HL-60/S4 treated with retinoic acid at 250 ng/mL for 4 days and 3 days (cell line): ENCODE results near the gene LARP7.
"Not testable (repeated sequence)": the region's sequence is repeated elsewhere in the genome, so short reads cannot be mapped to it uniquely, and the experiment has no call there.

Experiments
- in situ Hi-C: fragments of 300-500 bp; cut with MboI; formaldehyde crosslinking; loops from 2 replicates; pipeline ENCODE4 v1.7.0; 2022; ENCODE audit warnings: low sequenced_read_pairs

The LARP7 gene

DNA sequence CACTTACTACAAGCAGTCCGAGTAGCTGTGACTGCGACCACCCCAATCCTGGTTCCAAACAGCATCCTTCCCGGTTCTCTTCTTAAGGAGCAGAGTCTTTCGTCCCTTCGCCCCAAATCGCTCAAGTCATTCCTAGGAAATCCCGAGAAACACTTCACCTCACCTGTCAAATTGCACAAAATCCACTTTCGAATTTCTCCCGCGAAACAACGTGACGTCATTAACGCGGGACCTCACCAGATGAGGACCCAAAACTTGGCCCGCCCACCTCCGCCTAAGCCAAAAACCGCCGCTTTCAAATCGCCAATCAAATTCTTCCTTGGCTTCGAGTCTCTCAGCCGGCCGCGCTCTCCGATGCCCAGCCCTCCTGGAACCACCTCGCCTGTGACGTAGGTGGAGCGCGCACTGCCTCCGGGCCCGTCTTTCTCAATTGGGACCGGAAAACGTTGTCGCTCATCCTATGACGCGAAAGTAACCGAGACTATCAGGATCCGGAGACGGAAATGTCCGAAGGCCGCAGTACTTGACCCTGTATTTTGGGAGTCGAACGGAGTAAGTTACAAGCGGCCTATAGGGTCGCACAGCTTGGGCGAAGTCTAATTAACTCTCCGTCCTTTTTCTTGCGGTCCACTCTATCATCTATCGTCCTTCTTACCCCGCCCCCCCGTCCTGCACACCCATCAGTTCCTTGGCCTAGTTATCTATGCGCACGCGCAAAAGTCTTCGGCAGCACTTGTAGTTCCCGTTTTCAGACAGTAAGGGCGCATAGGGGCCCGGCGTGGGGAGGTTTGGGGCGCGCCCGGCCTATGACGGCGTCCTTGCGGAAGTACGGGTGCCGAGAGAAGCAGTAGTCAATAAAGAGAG lies at the start of gene LARP7, which contains the start of gene ZGRF1:
LARP7 (plus strand) TSS at position 456 of the 864 bp plus-strand sequence. CDS start 7,527 bp downstream, outside the sequence.
ZGRF1 (minus strand) TSS at position 222 of the 864 bp plus-strand sequence. CDS start 3,733 bp downstream, outside the sequence.
- in situ Hi-C loops = no loop called here

DNA sequence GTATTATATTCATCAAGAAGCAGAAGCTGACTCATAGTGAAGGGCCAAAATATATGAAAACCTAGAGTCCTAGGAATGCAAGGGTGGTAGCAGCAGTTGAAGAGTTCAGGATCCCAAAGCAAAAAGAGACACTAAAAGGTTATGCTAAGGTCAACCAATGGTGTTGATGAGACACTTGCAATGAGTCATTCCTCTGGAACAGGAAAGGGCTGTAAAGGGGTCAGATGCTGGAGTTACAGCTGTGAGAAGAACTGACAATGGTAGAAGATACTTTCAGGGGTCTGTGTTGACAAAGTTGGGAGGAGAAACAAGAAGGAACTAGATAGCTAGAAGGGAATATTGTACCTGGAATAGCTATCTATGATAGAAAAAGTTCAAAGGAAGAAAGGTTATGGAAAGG lies 47.7 kb upstream of the LARP7 start:
- in situ Hi-C loops = no loop called here

DNA sequence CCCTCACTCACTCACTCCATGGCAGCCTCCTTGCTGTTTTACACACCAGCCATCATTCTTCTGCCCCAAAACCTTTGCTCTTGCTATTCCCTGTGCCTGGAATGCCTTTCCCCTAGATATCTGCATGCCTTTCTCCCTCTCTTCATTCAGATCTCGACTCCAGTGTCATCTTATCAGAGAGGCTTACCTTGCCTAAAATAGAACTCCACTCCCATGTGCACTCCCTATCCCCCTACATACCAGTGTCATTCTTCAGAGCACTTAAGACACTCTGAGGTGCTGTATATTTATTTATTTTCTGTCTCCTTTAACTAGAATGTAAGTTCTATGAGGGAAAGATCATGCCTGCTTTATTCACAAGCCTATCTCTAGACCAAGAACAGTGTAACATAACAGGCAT lies 45.4 kb upstream of the LARP7 start:
- in situ Hi-C loops = no loop called here

DNA sequence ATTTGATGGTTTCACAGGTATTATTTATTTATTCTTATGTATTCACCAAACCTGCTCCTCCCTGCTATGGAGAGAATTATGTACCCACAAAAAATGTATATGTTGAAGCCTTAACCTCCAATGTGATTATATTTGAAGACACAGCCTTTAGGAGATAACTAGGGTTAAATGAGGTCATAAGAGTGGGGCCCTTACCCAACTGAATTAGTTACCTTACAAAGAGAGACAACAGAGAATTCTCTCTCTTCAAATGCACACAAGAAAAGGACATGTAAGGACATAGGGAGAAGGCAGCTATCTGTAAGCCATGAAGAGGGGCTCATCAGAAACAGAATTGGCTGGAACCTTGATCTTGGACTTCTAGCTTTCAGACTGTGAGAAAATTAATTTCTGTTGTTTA lies 44.2 kb upstream of the LARP7 start:
- in situ Hi-C loops = no loop called here

DNA sequence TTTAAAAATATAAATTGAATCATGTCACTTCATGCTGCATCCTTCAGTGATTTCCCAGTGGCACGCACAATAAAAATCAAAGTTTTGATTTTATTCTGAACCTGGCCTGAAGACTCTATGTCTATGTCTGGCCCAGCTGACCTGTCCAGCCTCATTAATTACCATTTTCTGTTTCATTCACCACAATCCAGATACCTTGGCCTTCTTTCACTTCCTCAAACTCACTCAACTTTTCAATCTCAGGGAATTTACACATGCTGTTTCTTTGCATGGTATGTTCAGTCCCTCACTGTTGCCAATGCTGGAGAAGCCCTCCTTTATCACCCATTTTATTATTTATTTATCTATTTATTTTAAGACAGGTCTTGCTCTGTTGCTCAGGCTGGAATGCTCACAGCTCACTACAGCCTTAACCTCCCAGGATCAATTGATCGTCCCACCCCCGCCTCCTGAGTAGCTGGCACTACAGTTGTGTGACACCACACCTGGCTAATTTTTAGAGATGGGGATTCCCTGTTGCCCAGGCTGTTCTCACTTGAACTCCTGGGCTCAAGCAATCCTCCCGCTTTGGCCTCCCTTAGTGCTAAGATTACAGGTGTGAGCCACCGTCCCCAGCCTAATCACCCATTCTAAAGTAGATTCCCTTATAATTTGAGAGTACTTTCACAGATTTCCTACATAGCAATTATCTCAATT lies 43.4 kb upstream of the LARP7 start:
- in situ Hi-C loops = no loop called here

DNA sequence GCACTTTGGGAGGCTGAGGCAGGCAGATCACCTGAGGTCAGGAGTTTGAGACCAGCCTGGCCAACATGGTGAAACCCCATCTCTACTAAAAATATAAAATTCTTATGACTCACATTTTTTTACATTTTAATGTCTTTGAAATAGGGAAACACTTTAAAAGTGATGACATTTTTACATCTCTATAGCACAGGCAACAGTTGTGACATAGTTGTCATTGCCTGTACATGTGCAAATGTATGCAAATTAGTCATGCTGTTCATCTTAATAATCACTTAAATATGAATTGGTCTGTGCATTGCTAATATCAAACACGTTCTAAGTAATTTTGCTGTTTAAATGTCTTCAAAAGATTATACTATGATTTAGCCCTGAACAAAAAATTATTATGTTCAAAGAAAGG lies 42.0 kb upstream of the LARP7 start:
- in situ Hi-C loops = no loop called here

DNA sequence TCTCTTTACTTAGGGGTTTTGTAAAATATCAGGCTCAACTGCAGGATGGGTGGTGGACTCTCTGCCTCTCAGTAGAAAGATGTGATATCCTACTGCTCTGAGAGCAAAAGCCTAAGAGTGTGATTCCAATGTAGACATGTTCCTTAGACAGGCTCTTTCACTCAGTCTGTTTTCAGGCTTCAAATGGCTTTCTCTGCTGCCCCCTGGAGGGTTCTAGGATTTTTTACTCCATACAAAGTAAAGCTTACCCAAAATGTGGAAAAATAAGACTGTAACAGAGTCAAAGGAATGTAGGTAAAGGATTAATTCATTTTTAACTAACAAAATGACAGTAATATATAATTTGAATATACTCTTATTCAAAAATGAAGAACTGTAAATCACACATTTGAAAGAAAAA lies 32.4 kb upstream of the LARP7 start:
- in situ Hi-C loops = loop anchor here (25.0 kb wide), 1 partner anchor 267 kb away; no protein-coding TSS in a partner anchor

DNA sequence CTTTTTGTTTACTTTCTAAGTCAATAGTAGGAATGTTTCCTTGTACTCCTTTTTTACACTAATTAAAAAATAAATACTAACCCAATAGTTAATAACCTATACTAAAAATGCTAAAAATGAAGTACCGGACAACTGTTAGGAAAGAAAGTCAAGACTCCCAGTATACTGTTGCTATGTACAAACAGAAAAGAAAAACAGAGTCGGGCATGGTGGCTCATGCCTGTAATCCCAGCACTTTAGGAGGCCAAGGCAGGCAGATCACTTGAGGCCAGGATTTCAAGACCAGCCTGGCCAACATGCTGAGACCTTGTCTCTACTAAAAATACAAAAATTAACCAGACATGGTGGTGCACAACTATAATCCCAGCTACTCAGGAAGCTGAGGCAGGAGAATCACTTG lies 24.1 kb upstream of the LARP7 start:
- in situ Hi-C loops = loop anchor here (25.0 kb wide), 1 partner anchor 276 kb away; no protein-coding TSS in a partner anchor

DNA sequence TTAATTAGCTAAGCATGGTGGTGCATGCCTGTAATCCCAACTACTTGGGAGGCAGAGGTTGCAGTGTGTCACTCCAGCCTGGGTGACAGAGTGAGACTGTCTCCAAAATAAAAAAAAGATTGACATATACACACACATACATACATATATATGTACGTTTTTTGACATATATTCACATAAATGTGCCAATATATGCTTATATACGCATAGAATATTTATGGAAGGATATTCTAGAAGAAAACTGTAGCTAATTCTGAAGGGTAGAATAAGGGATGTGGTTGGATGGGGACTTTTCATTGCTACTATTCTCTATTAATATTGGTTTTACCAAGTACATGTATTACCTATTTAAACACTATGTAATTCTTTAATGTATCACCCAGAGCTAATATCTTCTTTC lies 20.0 kb upstream of the LARP7 start:
- in situ Hi-C loops = loop anchor here (25.0 kb wide), 1 partner anchor 280 kb away; no protein-coding TSS in a partner anchor

DNA sequence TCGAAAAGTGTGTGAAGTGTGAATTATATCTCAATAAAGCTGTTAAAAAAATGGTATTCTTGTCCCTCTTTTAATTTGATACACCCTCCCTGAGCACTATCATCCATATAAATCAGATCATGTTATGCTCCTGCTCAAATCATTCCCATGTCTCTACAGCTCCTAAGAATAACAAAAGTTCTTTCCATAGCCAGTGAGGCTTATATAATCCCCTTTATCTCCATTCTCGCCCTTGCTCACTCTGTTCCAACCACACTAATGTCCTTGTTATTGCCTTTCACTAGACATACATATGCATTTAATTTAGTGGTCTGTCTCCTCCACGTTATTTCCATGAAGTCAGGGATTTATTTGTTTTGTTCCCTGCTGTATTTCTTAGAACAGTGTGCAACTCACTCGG lies 10.7 kb upstream of the LARP7 start:
- in situ Hi-C loops = no loop called here

DNA sequence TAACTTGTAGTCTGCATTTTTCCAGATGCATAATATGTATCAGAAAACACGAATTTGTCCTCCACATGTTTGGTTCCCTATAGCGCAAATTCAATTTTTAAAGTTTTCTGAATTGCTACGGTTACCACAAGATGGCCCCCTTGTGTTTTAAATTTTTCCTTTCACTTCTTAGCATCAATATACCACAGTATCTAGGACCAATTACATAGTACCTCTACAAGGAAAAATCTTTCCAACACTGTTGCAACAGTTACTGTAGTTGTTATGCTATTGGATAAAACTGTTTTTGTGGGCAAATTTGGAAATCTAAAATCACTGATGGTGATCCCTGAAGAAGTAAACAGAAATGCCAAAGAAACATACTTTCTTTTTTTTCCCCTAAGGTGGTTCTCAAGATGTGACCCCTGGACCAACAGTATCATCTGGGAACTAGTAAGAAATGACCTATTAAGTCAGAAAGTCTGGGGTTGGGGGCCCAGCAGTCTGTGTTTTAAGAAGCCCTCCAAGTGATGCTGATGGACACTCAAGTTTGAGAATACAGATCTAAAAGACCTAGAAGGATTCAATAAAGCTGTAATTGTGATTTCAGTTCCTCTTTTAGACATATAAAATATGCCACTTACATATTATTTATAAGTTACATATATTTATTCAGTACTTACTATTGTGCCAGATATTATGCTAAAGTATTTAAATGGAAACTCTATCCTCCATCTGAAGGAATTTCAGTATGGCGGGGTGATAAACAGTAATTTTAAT lies 3.3 kb upstream of the LARP7 start:
- in situ Hi-C loops = no loop called here

DNA sequence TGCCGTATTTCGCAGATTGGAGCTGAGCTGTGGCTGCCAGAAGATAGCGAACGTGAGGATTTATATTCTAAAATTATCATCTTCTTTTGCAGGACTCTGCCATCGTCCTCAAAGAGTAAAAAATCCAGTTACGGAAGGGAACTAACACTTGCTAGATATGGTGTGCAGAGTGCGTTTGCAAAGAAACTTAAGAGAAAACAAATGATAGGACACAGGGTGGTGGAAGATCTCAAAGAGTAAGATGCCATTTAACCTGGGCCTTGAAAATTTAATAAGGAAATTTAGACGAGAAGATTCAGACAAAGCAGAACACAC lies 566 bp downstream of the LARP7 start:
- in situ Hi-C loops = no loop called here

DNA sequence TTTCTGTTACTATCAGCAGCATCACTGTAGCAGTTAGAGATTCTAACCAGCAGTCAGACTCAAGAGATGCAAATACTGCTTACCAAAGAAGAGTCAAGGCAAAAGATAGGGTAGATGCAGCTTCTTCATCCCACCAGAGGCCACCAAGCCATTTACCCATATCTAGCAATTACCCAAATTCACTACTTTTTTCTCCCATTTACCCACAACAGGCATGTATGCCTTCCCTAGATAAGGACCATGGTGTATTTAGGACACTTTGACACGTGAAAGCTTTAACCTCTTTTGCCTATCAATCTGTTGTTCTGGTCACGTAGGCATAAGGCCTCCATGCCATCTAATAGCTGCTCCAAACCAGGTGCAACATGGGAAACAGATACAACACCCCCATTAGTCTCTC lies 5.6 kb downstream of the LARP7 start:
- in situ Hi-C loops = no loop called here

DNA sequence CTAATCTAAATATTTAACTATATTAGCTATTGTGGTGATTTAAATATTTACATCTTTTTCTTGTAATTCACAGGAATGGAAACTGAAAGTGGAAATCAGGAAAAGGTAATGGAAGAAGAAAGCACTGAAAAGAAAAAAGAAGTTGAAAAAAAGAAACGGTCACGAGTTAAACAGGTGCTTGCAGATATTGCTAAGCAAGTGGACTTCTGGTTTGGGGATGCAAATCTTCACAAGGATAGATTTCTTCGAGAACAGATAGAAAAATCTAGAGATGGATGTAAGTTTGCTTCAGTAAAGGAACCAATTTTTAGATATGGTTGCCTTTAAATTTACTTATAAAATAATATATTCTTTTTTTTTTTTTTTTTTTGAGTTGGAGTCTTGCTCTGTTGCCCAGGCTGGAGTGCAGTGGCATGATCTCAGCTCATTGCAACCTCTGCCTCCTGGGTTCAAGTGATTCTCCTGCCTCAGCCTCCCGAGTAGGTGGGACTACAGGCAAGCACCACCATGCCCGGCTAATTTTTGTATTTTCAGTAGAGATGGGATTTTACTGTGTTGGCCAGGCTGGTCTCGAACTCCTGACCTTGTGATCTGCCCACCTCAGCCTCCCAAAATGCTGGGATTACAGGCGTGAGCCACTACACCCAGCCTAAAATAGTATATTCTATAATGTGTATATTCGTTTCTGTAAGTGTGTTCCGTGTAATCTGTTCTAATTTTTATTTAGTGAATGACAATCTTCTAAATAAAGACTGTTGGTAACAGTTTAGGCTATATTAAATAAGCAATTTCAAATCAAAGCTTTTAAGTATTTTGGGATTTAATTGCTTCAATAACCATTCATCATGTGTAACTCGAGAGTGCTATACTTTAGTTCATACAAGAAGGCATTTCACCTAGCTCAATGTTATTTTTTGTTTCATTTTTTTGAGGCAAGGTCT lies 7.9 kb downstream of the LARP7 start:
- in situ Hi-C loops = not testable (repeated sequence)

DNA sequence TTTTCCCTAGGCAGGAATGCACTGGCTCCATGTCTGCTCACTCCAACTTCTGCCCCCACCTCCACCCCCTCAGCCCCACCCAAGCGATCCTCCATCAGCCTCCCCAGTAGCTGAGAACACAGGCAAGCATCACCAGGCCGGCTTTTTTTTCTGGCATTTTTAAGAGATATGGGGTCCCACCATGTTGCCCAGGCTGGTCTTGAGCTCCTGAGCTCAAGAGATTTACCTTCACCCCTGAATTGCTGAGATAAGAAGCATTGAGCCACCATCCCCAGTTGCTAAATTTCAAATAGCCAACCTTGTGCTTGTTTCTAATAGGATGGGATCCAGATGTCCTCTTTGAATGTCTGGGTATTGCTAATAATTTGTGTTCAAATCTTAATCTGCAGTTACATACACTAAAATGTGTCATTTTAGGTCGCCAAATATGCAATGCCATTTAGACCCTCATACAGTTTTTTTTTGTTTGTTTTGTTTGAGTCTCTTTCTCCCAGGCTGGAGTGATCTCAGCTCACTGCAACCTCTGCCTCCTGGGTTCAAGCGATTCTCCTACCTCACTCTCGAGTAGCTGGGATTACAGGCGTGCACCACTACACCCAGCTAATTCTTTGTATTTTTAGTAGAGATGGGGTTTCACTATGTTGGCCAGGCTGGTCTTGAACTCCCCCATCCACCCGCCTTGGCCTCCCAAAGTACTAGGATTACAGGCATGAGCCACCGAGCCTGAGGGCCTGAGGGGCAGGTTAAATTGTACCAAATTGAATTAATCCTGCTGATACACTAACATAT lies 8.8 kb downstream of the LARP7 start:
- in situ Hi-C loops = no loop called here

DNA sequence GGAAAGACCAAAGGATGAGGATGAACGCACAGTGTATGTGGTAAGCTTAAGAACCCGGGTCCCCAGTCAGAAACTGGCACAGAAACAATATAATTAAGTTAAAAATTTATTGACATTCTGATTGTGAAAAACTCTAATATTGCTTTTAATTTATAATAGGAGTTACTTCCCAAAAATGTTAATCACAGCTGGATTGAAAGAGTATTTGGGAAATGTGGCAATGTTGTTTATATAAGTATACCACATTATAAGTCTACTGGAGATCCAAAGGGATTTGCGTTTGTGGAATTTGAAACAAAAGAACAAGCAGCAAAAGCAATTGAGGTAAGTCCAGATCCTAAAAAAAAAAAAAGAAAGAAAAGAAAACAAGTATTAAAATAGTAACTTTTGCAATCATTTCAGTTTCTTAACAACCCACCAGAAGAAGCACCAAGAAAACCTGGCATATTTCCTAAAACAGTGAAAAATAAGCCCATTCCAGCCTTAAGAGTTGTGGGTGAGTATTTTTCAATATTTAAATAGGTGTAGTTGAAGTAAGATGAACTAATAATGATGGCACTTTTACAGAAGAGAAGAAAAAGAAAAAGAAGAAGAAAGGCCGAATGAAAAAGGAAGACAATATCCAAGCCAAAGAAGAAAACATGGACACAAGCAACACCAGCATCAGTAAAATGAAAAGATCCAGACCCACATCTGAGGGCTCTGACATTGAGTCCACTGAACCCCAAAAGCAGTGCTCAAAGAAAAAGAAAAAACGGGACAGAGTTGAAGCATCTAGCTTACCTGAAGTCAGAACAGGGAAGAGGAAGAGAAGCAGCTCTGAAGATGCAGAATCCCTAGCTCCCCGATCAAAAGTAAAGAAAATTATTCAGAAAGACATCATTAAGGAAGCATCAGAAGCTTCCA lies 9.9 kb downstream of the LARP7 start:
- in situ Hi-C loops = no loop called here

DNA sequence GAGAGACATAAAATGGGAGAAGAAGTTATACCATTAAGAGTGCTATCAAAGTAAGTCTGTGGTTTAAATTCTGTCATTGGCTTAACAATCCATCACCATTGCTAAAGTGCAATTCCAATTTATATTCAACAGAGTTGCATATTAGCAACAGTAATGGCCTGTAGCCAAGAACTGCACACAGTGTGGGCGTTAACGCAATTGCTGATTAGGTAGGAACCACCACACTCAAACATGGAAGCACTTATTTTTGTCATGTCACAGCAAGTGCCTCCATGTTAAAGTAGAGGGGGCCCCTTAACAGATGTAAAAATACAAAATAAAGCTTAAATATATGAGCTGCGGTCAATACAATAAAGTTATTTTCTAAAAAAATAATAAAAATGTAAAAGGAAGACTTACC lies 10.8 kb downstream of the LARP7 start:
- in situ Hi-C loops = no loop called here

DNA sequence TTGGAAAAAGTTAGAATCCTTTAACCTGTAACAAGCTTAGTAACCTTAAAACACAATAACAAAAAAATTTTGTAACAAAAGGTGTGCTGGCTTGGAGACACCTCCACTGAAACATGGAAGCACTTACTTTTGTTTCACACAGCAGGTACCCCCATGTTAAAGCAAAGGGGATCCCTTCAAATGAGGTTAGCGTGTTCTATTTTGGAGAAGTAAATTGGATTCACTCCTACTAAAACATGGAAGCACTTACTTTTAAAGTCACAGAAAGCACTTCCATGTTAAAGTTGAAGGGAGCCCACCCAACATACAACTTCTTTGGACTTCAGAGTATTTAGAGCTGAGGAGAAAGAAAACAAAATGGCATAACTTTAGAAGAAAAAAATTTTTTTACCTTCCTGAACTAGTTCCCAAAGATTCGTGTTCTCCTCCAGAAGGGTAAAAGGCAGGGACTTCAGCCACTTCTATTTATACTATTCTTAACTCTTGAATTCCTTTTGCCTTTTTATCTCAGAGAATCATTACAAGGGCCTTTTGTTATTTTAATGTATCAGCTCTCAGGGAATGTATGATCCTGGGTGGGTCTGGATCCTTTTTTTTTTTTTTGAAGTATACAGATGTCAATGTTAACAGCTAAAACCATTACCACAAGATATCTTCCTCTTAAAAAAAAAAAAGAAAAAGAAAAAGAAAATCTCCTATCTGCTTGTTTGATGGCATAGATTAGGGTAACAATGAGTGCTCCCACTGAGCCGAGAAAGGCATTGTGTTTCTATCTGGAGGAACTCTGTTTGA lies 11.5 kb downstream of the LARP7 start:
- in situ Hi-C loops = no loop called here
